Choroid plexus epithelial cell (primary cell): ENCODE data around the gene CDCA4.

ENCODE experiments used
- DNase-seq: peaks from one replicate; pipeline ENCODE4 v3.0.0-alpha.2; 2010; ENCODE audit warnings: low read depth
- H3K4me3 ChIP-seq: 2 replicates; pipeline ENCODE4 v1.5.1; 2011; ENCODE audit warnings: low read depth, mild to moderate bottlenecking, control low read depth, low read length, moderate library complexity
- TF ChIP-seq, protein P1 (sequence below): conservative IDR thresholded peaks from 2 replicates; pipeline ENCODE4 v1.5.1; 2011; ENCODE audit warnings: low read depth, mild to moderate bottlenecking, control low read depth, inconsistent platforms, low read length, moderate library complexity

Gene CDCA4

GRCh38 chr14:104966261-104966865, 54.5 kb downstream of the CDCA4 start:
- TF ChIP-seq, protein P1, sequence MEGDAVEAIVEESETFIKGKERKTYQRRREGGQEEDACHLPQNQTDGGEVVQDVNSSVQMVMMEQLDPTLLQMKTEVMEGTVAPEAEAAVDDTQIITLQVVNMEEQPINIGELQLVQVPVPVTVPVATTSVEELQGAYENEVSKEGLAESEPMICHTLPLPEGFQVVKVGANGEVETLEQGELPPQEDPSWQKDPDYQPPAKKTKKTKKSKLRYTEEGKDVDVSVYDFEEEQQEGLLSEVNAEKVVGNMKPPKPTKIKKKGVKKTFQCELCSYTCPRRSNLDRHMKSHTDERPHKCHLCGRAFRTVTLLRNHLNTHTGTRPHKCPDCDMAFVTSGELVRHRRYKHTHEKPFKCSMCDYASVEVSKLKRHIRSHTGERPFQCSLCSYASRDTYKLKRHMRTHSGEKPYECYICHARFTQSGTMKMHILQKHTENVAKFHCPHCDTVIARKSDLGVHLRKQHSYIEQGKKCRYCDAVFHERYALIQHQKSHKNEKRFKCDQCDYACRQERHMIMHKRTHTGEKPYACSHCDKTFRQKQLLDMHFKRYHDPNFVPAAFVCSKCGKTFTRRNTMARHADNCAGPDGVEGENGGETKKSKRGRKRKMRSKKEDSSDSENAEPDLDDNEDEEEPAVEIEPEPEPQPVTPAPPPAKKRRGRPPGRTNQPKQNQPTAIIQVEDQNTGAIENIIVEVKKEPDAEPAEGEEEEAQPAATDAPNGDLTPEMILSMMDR = no peak
- no peak overlapping the region for H3K4me3 ChIP-seq
- DNase-seq = no peak

GRCh38 chr14:104965561-104966231, 55.2 kb downstream of the CDCA4 start:
- H3K4me3 ChIP-seq = no peak overlapping the region
- DNase-seq = no peak
- TF ChIP-seq, protein P1 = no peak

GRCh38 chr14:104964546-104964945, 56.3 kb downstream of the CDCA4 start:
- no peak for DNase-seq
- no peak overlapping the region for H3K4me3 ChIP-seq
- TF ChIP-seq, protein P1 = no peak
